Endothelial cell of umbilical vein (primary cell): Measurements from ENCODE around the gene LAMB4.

Experiments
- CTCF ChIP-seq, 2 donors: IDR thresholded peaks; 1 replicate in 1 of 2; 2 replicates in 1 of 2; pipeline ENCODE4 v1.5.1; 2011; ENCODE audit warnings: low read length in 2 of 2, mild to moderate bottlenecking in 2 of 2, moderate library complexity in 2 of 2, control low read depth in 1 of 2, inconsistent platforms in 1 of 2, low read depth in 1 of 2; ENCODE audit not compliant: insufficient read depth in 1 of 2; ENCODE audit errors: extremely low read depth in 1 of 2
- EZH2 ChIP-seq: IDR thresholded peaks from 2 replicates; pipeline ENCODE4 v1.6.1; 2012; ENCODE audit warnings: borderline replicate concordance, low read depth, mild to moderate bottlenecking, moderate library complexity, low read length, inconsistent platforms; ENCODE audit not compliant: severe bottlenecking
- JUN ChIP-seq: IDR thresholded peaks from 2 replicates; pipeline ENCODE4 v1.6.1; 2011; ENCODE audit warnings: borderline replicate concordance, low read depth; ENCODE audit not compliant: insufficient read length, insufficient read depth
- MYC ChIP-seq: IDR thresholded peaks from one replicate; pipeline ENCODE4 v1.6.1; 2011; ENCODE audit warnings: mild to moderate bottlenecking, low read depth, low read length
- POLR2A ChIP-seq: IDR thresholded peaks from 2 replicates; pipeline ENCODE4 v1.6.1; 2012; ENCODE audit warnings: low read depth, mild to moderate bottlenecking, control low read depth, low read length
- POLR2AphosphoS5 ChIP-seq: IDR thresholded peaks from 2 replicates; pipeline ENCODE4 v1.6.1; 2012; ENCODE audit warnings: low read depth, mild to moderate bottlenecking, control low read depth, low read length, moderate library complexity; ENCODE audit not compliant: insufficient read depth
- TF ChIP-seq, protein P1 (sequence below): IDR thresholded peaks from 2 replicates; pipeline ENCODE4 v1.6.1; 2011; ENCODE audit not compliant: insufficient read depth, insufficient read length

DNA sequence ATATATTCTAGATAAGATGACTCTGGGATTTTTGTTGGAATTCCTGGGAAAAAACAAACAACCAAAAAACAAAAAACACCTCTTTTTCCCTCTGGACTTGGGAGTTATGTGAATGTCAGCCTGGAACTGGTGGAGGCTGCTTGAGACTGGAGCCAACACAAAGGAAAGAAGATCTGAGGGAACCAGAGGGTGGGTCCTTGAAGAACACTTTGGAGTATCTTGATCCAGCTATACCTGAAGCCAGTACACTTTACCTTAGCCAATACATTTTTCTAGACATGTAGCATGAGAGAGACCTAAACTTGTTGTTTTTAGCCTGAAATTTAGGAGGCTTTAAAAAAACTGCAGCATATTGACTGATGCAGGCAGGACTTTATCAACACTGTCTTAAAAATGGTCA, 121.3 kb downstream of the LAMB4 start:
- no peak for TF ChIP-seq CTCF (IDR thresholded peaks at IDR 0.05; ENCODE audit: extremely low read depth in 1 of 2, insufficient read depth in 1 of 2, low read depth in 1 of 2, low read length in 2 of 2)
- no peak for TF ChIP-seq POLR2A
- TF ChIP-seq, protein P1, sequence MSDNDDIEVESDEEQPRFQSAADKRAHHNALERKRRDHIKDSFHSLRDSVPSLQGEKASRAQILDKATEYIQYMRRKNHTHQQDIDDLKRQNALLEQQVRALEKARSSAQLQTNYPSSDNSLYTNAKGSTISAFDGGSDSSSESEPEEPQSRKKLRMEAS, result no peak
- no peak for TF ChIP-seq JUN
- TF ChIP-seq EZH2, result no peak
- TF ChIP-seq POLR2AphosphoS5, result no peak
- TF ChIP-seq MYC, result no peak
